OCI-LY7 (cell line): ENCODE measurements around the gene EIF4G3. TPM values are rescaled to one million over a fixed set of nuclear protein-coding genes. Genes with fewer than 3 reads are reported as not detected.
A peak's percentile ranks its signal among the peaks of the same experiment; 100 is the strongest.

ENCODE experiments used
- BruUV-seq: library from RNA; stranded (reverse); fragments of 400-500 nt; replicated peaks from 2 replicates; lab custom pipeline; 2021; lab: Mats Ljungman, UMichigan
- CTCF ChIA-PET: fragments of 300-600 bp; sonication (Branson Sonifier 250); formaldehyde crosslinking; loops from one replicate; lab custom pipeline; 2022; ENCODE audit warnings: antibody characterized with exemption; ENCODE audit not compliant: unreplicated experiment; lab: Charles Lee
- POLR2A ChIA-PET: fragments of 300-600 bp; sonication (Branson Sonifier 250); formaldehyde crosslinking; loops from one replicate; lab custom pipeline; 2022; ENCODE audit warnings: antibody characterized with exemption; lab: Charles Lee
- DNase-seq: peaks from one replicate; pipeline ENCODE4 v3.0.0-alpha.2; 2015; ENCODE audit warnings: low spot score
- H2AFZ ChIP-seq: fragments of 200-600 bp; sonication (generic), shearing (Covaris generic); 2 replicates; pipeline ENCODE4 v1.6.1; 2014; ENCODE audit warnings: mild to moderate bottlenecking, antibody characterized with exemption, low read length, moderate library complexity
- H3K27ac ChIP-seq: fragments of 200-600 bp; sonication (generic); 2 replicates; pipeline ENCODE4 v1.5.1; 2014; ENCODE audit warnings: mixed run types, low read depth, mild to moderate bottlenecking, moderate library complexity, low read length, inconsistent platforms; ENCODE audit not compliant: poor library complexity, severe bottlenecking
- H3K36me3 ChIP-seq: fragments of 200-600 bp; sonication (generic); 2 replicates; pipeline ENCODE4 v1.6.1; 2014; ENCODE audit warnings: mild to moderate bottlenecking, antibody characterized with exemption, low read length, moderate library complexity, mixed read lengths; ENCODE audit not compliant: insufficient read depth
- H3K4me1 ChIP-seq: fragments of 200-600 bp; sonication (generic); 2 replicates; pipeline ENCODE4 v1.5.1; 2014; ENCODE audit warnings: mild to moderate bottlenecking, low read length; ENCODE audit not compliant: insufficient read depth, poor library complexity, severe bottlenecking
- H3K4me2 ChIP-seq: fragments of 200-600 bp; sonication (generic); 2 replicates; pipeline ENCODE4 v1.6.1; 2014; ENCODE audit warnings: mild to moderate bottlenecking, low read length
- H3K4me3 ChIP-seq: fragments of 200-600 bp; sonication (generic); 2 replicates; pipeline ENCODE4 v1.5.1; 2014; ENCODE audit warnings: mild to moderate bottlenecking, low read depth, low read length; ENCODE audit not compliant: poor library complexity, severe bottlenecking
- H3K79me2 ChIP-seq: fragments of 200-600 bp; sonication (generic); 2 replicates; pipeline ENCODE4 v1.6.1; 2016; ENCODE audit warnings: low read depth, mild to moderate bottlenecking, low read length, moderate library complexity, mixed read lengths; ENCODE audit not compliant: insufficient read depth
- H3K9me2 ChIP-seq: fragments of 200-600 bp; sonication (generic); 2 replicates; pipeline ENCODE4 v1.6.1; 2016; ENCODE audit warnings: mild to moderate bottlenecking, low read length, mixed read lengths; ENCODE audit not compliant: insufficient read depth
- H3K9me3 ChIP-seq: fragments of 200-600 bp; sonication (generic); 2 replicates; pipeline ENCODE4 v1.6.1; 2014; ENCODE audit warnings: mild to moderate bottlenecking, mixed run types, low read length, mixed read lengths
- H4K20me1 ChIP-seq: fragments of 200-600 bp; sonication (generic); 2 replicates; pipeline ENCODE4 v1.6.1; 2014; ENCODE audit warnings: mild to moderate bottlenecking, antibody characterized with exemption, low read length, moderate library complexity, mixed read lengths; ENCODE audit not compliant: insufficient read depth
- CTCF ChIP-seq: fragments of 200-600 bp; sonication (generic); conservative IDR thresholded peaks from 2 replicates; pipeline ENCODE4 v1.5.1; 2014; ENCODE audit warnings: mild to moderate bottlenecking, antibody characterized with exemption, low read length, moderate library complexity, mixed read lengths
- EZH2phosphoT487 ChIP-seq: fragments of 200-600 bp; sonication (generic); IDR thresholded peaks from 2 replicates; pipeline ENCODE4 v1.6.1; 2018; ENCODE audit warnings: low read depth, borderline replicate concordance, mild to moderate bottlenecking, mixed run types, antibody characterized with exemption, low read length, moderate library complexity, mixed read lengths
- intact Hi-C: fragments of 100-400 bp; cut with micrococcal nuclease; formaldehyde crosslinking; loops from one replicate; pipeline ENCODE4 v1.10.0; 2022; ENCODE audit not compliant: unreplicated experiment
- total RNA-seq, 2 experiments: library from RNA; depleted of rRNA in 1 of 2; stranded (reverse); fragments of >200 nt in 1 of 2; shearing (Covaris generic) in 1 of 2; gene quantifications; 2 replicates each; pipeline ENCODE4 v1.2.3, GENCODE V29; 2014 to 2022

EIF4G3 gene
- total RNA-seq, 2 experiments from 2014 or later = 28.5 to 62.1 TPM

- DNase-seq = no peak
These were observed 87.0 kb downstream of the EIF4G3 start for GRCh38 chr1:21089731-21090130.

GRCh38 chr1:21089299-21089698 is 87.4 kb downstream of the EIF4G3 start:
- DNase-seq = no peak
- Histone ChIP-seq H3K79me2 (peaks cover 14% of the 10 kb centered on the region; the same call in 1 of the 2 replicates), H3K9me3 (no peaks in the 10 kb centered on the region), H3K9me2 (no peaks in the 10 kb centered on the region), H3K4me2 (no peak overlapping the region), H3K4me1 (peaks cover 22% of the 10 kb centered on the region), H4K20me1 (no peaks in the 10 kb centered on the region), H3K27ac (no peak overlapping the region), H2AFZ (no peak overlapping the region), H3K36me3 (peaks cover 18% of the 10 kb centered on the region; the same call in 1 of the 2 replicates), H3K4me3 (no peak overlapping the region)
- POLR2A ChIA-PET = no interaction called here
- CTCF ChIA-PET = no interaction called here
- intact Hi-C loops = no loop called here
- no TSS peak for BruUV-seq
- no peak for TF ChIP-seq CTCF
- no peak for TF ChIP-seq EZH2phosphoT487

More at GRCh38 chr1:21089731-21090130, 87.0 kb downstream of the EIF4G3 start:
- no peaks in the 10 kb centered on the region for H3K9me3 ChIP-seq
- TF ChIP-seq CTCF (no peak), EZH2phosphoT487 (no peak)
- no peak overlapping the region for H2AFZ ChIP-seq
- H3K4me2 ChIP-seq = peak overlapping the region; percentile 50; the same call in 1 of the 2 replicates
- peaks cover 22% of the 10 kb centered on the region for H3K4me1 ChIP-seq
- peaks cover 14% of the 10 kb centered on the region; the same call in 1 of the 2 replicates for H3K79me2 ChIP-seq
- no peak overlapping the region for H3K4me3 ChIP-seq
- ChIA-PET CTCF (no interaction called here), POLR2A (interaction anchor here (0.6 kb wide), 1 partner anchor 411 kb away, joined by 3 read pairs; no protein-coding TSS in a partner anchor)
- H3K27ac ChIP-seq = no peak overlapping the region
- H4K20me1 ChIP-seq = no peaks in the 10 kb centered on the region
- BruUV-seq = no TSS peak
- peaks cover 13% of the 10 kb centered on the region; the same call in 1 of the 2 replicates for H3K36me3 ChIP-seq
- no peaks in the 10 kb centered on the region for H3K9me2 ChIP-seq
- intact Hi-C loops = no loop called here

DNA sequence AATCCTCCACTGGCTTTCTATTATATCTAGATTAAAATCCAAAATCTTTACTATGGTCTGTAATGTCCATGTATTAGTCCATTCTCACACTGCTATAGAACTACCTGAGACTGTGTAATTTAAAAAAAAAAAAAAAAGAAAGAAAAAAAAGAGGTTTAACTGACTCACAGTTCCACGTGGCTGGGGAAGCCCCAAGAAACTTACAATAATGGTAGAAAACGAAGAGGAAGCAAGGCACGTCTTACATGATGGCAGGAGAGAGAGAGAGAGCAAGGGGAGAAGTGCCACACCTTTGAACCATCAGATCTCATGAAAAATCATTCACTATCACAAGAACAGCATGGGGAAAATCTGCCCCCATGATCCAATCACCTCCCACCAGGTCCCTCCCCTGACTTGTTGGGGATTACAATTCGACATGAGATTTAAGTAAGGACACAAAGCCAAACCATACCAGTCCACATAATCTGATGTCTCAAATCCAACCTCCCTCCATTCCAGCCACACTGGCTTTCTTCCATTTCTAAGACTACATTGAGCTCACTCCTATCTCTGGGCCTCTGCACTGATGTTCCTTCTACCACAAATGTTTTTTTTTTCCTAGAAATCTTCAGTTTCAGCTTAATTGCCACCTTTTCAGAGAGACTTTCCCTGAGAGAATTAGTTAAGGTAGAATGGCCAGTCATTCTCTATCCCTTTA is 92.4 kb downstream of the EIF4G3 start:
- ChIA-PET POLR2A (interaction anchor here (1.0 kb wide), 1 partner anchor 44 kb away, joined by 6 read pairs; no protein-coding TSS in a partner anchor), CTCF (no interaction called here)
- no peaks in the 10 kb centered on the region for H3K9me2 ChIP-seq
- no peaks in the 10 kb centered on the region for H3K4me1 ChIP-seq
- intact Hi-C loops = no loop called here
- H3K4me3 ChIP-seq = no peak overlapping the region
- H3K27ac ChIP-seq = no peak overlapping the region
- H3K36me3 ChIP-seq = peaks cover 31% of the 10 kb centered on the region
- H3K4me2 ChIP-seq = no peak overlapping the region
- no peaks in the 10 kb centered on the region for H3K9me3 ChIP-seq
- no TSS peak for BruUV-seq
- DNase-seq = no peak
- TF ChIP-seq CTCF (no peak), EZH2phosphoT487 (no peak)
- H4K20me1 ChIP-seq = no peaks in the 10 kb centered on the region
- H2AFZ ChIP-seq = no peak overlapping the region
- peaks cover 5% of the 10 kb centered on the region; the same call in 1 of the 2 replicates for H3K79me2 ChIP-seq
